Upper lobe of left lung (tissue), 4 donors: ENCODE measurements around the gene DCN.

Experiments
- CTCF ChIP-seq, 6 experiments: fragments of 450-650 bp in 4 of 6; fragments of 200-600 bp in 2 of 6; sonication (generic) in 2 of 6; IDR thresholded peaks; one replicate each; pipeline ENCODE4 v1.5.1; 2016 to 2019; ENCODE audit warnings: antibody characterized with exemption in 6 of 6
- EP300 ChIP-seq, 4 donors: sonication (generic); formaldehyde crosslinking; IDR thresholded peaks; one replicate each; pipeline ENCODE4 v1.5.1; 2017; ENCODE audit warnings: antibody characterized with exemption in 4 of 4, control low read depth in 2 of 4
- POLR2A ChIP-seq, 4 donors: fragments of 450-650 bp; IDR thresholded peaks; one replicate each; pipeline ENCODE4 v1.5.1; 2016 to 2017; ENCODE audit warnings: antibody characterized with exemption in 4 of 4, mild to moderate bottlenecking in 2 of 4
- POLR2AphosphoS5 ChIP-seq, 2 donors: sonication (generic); formaldehyde crosslinking; IDR thresholded peaks; one replicate each; pipeline ENCODE4 v1.5.1; 2017; ENCODE audit warnings: antibody characterized with exemption in 2 of 2

DNA sequence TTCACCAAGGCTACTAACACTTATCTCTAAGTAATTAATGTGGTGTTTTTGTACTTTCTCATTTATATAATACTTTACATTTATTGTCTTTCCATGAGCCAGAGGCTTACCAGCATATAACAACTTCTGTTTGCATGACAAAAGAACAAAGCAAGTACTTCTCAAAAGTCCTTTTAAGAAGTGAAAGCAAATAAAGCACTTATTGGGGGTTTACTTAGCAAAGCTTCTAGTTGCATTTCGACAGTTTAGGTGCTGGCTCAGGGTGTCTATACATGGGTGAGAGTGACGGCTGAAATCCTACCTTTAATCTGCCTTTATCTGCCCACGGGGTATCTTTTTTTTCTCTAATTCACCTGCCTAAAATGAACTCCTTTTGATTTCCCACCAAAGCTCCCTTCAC is 21.0 kb upstream of the DCN start:
- TF ChIP-seq CTCF (IDR thresholded peaks at IDR 0.05) (no peak), POLR2A (IDR thresholded peaks at IDR 0.05) (no peak), EP300 (IDR thresholded peaks at IDR 0.05) (no peak), POLR2AphosphoS5 (IDR thresholded peaks at IDR 0.05) (no peak)
